HG02981 (cell line): ENCODE measurements around the gene MEGF9.

ENCODE experiments used
- ATAC-seq: cut with Tn5 transposase; IDR thresholded peaks from one replicate; pipeline ENCODE4 v1.9.1; 2021; ENCODE audit warnings: mild to moderate bottlenecking, moderate library complexity; ENCODE audit not compliant: unreplicated experiment

Gene MEGF9

GRCh38 chr9:120627073-120627472 is 87.2 kb downstream of the MEGF9 start:
- ATAC-seq, result no peak

GRCh38 chr9:120626512-120626911 is 87.8 kb downstream of the MEGF9 start:
- no peak for ATAC-seq

- ATAC-seq, result no peak
These were observed 89.0 kb downstream of the MEGF9 start for GRCh38 chr9:120625222-120625621.

- no peak for ATAC-seq
These were observed 91.5 kb downstream of the MEGF9 start for GRCh38 chr9:120622790-120623189.

- no peak for ATAC-seq
These were observed 92.3 kb downstream of the MEGF9 start for GRCh38 chr9:120621941-120622340.

- ATAC-seq, result no peak
These were observed 94.3 kb downstream of the MEGF9 start for GRCh38 chr9:120619751-120620655.

- ATAC-seq, result no peak
These were observed 97.0 kb downstream of the MEGF9 start for GRCh38 chr9:120616966-120617935.

- no peak for ATAC-seq
These were observed 102.1 kb downstream of the MEGF9 start for GRCh38 chr9:120612218-120612617.

GRCh38 chr9:120611690-120612068 is 102.6 kb downstream of the MEGF9 start:
- ATAC-seq, result no peak

- ATAC-seq, result no peak
These were observed 103.1 kb downstream of the MEGF9 start for GRCh38 chr9:120610975-120611689.

GRCh38 chr9:120609636-120610035 is 104.6 kb downstream of the MEGF9 start:
- ATAC-seq, result no peak

GRCh38 chr9:120608421-120608820 is 105.8 kb downstream of the MEGF9 start:
- no peak for ATAC-seq

- no peak for ATAC-seq
These were observed 110.7 kb downstream of the MEGF9 start for GRCh38 chr9:120603591-120603990.

GRCh38 chr9:120603010-120603409 is 111.3 kb downstream of the MEGF9 start:
- ATAC-seq, result no peak

- ATAC-seq, result no peak
These were observed 120.4 kb downstream of the MEGF9 start for GRCh38 chr9:120593955-120594277.

GRCh38 chr9:120593250-120593954 is 120.9 kb downstream of the MEGF9 start:
- ATAC-seq, result no peak

- ATAC-seq, result no peak
These were observed 122.1 kb downstream of the MEGF9 start for GRCh38 chr9:120592210-120592609.

GRCh38 chr9:120587328-120587727 is 126.9 kb downstream of the MEGF9 start:
- ATAC-seq, result no peak

- peak; percentile 62 for ATAC-seq
These were observed 130.3 kb downstream of the MEGF9 start for GRCh38 chr9:120583958-120584369.
